ENCODE data around the gene KIF4A. TPM values are rescaled to one million over a fixed set of nuclear protein-coding genes. Genes with fewer than 3 reads are reported as not detected.

KIF4A gene
- total RNA-seq, 2 donors from 2014 or later = not detected

DNA sequence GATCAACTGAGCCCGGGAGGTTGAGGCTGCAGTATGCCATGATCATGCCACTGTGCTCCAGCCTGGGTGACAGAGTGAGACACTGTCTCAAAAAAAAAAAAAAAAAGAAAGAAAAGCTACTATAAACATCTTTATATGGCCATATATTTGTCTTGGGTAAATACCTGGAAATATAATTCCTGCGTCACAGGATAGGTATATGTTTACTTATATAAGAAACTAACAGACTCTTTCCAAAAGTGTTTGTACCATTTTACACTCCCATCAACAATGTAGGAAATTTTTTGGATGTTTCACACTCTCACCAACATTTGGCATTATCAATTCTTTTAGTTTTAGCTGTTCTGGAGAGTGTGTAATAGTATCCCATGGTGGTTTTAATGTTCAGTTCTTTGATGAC is 42.7 kb upstream of the KIF4A start:
- Histone ChIP-seq H3K4me1 (no peaks in the 10 kb centered on the region), H3K27ac (no peak overlapping the region), H3K4me3 (no peak overlapping the region), H3K36me3 (replicated peaks in 1 of 2; ENCODE audit: insufficient read depth in 1 of 2, low read depth in 2 of 2) (no peaks in the 10 kb centered on the region), H3K9me3 (no peaks in the 10 kb centered on the region), H3K27me3 (no peaks in the 10 kb centered on the region)
- intact Hi-C loops (cut with DNase I) = no loop called here
- TF ChIP-seq, protein P1, sequence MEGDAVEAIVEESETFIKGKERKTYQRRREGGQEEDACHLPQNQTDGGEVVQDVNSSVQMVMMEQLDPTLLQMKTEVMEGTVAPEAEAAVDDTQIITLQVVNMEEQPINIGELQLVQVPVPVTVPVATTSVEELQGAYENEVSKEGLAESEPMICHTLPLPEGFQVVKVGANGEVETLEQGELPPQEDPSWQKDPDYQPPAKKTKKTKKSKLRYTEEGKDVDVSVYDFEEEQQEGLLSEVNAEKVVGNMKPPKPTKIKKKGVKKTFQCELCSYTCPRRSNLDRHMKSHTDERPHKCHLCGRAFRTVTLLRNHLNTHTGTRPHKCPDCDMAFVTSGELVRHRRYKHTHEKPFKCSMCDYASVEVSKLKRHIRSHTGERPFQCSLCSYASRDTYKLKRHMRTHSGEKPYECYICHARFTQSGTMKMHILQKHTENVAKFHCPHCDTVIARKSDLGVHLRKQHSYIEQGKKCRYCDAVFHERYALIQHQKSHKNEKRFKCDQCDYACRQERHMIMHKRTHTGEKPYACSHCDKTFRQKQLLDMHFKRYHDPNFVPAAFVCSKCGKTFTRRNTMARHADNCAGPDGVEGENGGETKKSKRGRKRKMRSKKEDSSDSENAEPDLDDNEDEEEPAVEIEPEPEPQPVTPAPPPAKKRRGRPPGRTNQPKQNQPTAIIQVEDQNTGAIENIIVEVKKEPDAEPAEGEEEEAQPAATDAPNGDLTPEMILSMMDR (IDR thresholded peaks at IDR 0.05) = no peak
- TF ChIP-seq POLR2A (IDR thresholded peaks at IDR 0.05) = no peak
- WGBS, 2 donors = 90 to 91% methylated on average over 2 of the region's 2 CpGs
- no peak for ATAC-seq
- no peak for DNase-seq

DNA sequence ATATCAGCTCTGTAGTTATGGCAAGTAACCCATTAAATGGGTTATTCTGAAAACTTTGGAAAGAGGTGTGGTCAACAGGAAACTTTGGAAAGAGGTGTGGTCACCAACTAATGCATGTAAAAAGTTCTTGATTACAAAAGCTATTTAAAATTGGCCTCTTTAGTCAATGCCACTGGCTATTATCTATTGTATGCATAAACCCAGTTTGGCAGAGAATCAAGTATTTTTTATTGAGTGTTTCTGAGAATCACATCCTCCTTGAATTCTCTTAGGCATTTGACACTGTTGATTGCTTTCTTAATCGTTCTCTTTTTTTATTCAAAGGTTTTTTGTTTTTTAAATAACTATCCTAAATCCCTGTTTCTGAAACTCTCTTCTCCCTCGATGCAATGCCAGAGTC is 37.4 kb upstream of the KIF4A start:
- 60 to 64% methylated on average over 2 of the region's 2 CpGs for WGBS, 2 donors
- Histone ChIP-seq H3K4me1 (no peaks in the 10 kb centered on the region), H3K36me3 (replicated peaks in 1 of 2; ENCODE audit: insufficient read depth in 1 of 2, low read depth in 2 of 2) (no peaks in the 10 kb centered on the region), H3K4me3 (no peak overlapping the region), H3K9me3 (no peaks in the 10 kb centered on the region), H3K27me3 (no peaks in the 10 kb centered on the region), H3K27ac (no peak overlapping the region)
- intact Hi-C loops (cut with DNase I) = no loop called here
- no peak for TF ChIP-seq POLR2A (IDR thresholded peaks at IDR 0.05)
- TF ChIP-seq, protein P1 (IDR thresholded peaks at IDR 0.05) = no peak
- DNase-seq (no peak), ATAC-seq (no peak)

DNA sequence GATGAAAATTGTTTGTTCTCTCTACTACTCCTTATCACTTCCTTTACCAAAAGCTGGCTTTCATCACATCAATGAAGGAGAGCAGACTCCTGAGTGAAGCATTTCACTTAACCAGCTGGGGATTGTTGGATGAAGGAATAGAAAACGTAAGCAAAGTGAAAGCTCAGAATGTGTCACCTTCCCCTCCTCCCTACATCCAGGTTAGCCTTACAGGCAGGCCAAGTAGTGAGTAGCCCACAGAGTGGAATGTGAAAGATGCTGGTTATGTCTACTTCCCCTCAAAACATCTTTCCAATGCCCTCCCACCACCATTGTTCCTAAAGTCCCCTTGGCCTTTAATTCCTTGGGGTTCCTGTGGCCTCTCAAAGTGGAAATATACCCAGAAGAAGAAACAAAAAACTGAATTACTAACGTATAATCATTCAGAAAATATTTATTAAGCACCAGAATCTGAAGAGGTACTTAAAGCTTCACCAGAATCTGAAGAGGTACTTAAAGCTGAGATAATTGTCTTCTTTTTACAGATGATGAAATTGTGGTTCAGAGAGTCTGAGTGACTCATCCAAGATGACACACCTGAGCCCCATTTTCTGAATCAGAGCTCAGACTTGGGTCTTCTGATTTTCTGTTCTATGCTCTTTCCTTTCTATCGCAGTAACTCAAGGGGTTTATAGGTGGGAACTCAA is 36.4 kb upstream of the KIF4A start:
- TF ChIP-seq, protein P1 (IDR thresholded peaks at IDR 0.05) = no peak
- TF ChIP-seq POLR2A (IDR thresholded peaks at IDR 0.05) = no peak
- no peaks in the 10 kb centered on the region for H3K27me3 ChIP-seq
- H3K36me3 ChIP-seq (replicated peaks in 1 of 2; ENCODE audit: insufficient read depth in 1 of 2, low read depth in 2 of 2) = no peaks in the 10 kb centered on the region
- no peaks in the 10 kb centered on the region for H3K4me1 ChIP-seq
- WGBS, 2 donors = 77 to 86% methylated on average over 3 of the region's 3 CpGs
- intact Hi-C loops (cut with DNase I) = no loop called here
- H3K27ac ChIP-seq = no peak overlapping the region
- H3K9me3 ChIP-seq = no peaks in the 10 kb centered on the region
- DNase-seq (no peak), ATAC-seq (no peak)
- H3K4me3 ChIP-seq = no peak overlapping the region

DNA sequence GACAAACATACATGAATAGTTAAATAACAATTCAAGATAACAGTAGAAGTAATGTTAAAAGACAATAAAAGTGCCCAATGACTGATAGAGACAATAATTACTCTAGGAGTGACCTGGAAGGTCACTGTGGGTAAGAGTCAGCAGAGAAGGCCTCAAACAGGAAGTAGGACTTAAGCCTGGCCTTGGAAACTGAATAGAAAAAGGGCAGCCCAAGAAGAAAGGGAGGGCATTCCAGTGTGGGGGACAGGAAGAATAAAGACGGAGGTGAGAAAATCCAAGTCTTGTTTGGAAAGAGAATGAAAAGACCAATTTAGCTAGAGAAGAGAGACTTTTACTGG is 35.9 kb upstream of the KIF4A start:
- no peak for TF ChIP-seq POLR2A (IDR thresholded peaks at IDR 0.05)
- TF ChIP-seq, protein P1 (IDR thresholded peaks at IDR 0.05) = no peak
- ATAC-seq = no peak
- Histone ChIP-seq H3K9me3 (no peaks in the 10 kb centered on the region), H3K4me1 (no peaks in the 10 kb centered on the region), H3K4me3 (no peak overlapping the region), H3K27ac (no peak overlapping the region), H3K27me3 (no peaks in the 10 kb centered on the region), H3K36me3 (replicated peaks in 1 of 2; ENCODE audit: insufficient read depth in 1 of 2, low read depth in 2 of 2) (no peaks in the 10 kb centered on the region)
- DNase-seq = no peak
- intact Hi-C loops (cut with DNase I) = no loop called here
- WGBS, 2 donors = 93% methylated on average over 1 of the region's 1 CpG; no CpG with 5 or more reads in 1 of the 2 donors

DNA sequence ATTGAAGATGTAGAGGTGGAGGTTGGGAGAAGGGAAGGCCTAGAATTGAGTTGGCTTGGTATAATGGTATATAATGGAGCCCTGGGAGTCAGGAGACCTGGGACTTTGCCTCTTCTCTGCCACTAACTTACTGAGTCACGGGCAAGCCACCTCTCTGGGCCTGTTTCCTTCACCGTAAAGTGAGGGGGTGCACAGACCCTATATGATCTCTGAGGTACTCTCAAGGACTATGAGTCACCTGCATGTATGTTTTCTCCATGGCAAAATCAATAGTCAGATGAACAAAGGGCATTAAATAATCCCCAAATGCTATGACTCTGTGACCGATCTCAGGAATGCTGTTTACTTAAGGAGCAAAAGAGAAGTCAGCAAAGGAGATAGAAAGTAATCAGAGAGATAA is 35.0 kb upstream of the KIF4A start:
- Histone ChIP-seq H3K27ac (no peak overlapping the region), H3K27me3 (no peaks in the 10 kb centered on the region), H3K36me3 (replicated peaks in 1 of 2; ENCODE audit: insufficient read depth in 1 of 2, low read depth in 2 of 2) (no peaks in the 10 kb centered on the region), H3K9me3 (no peaks in the 10 kb centered on the region), H3K4me1 (no peaks in the 10 kb centered on the region), H3K4me3 (no peak overlapping the region)
- TF ChIP-seq POLR2A (IDR thresholded peaks at IDR 0.05) = no peak
- TF ChIP-seq, protein P1 (IDR thresholded peaks at IDR 0.05) = no peak
- intact Hi-C loops (cut with DNase I) = no loop called here
- ATAC-seq (no peak), DNase-seq (no peak)
- 59 to 90% methylated on average over 2 to 3 of the region's 3 CpGs for WGBS, 2 donors
